CD4-positive, CD25-positive, alpha-beta regulatory T cell (primary cell): Measurements from ENCODE around the gene CXCR5. TPM values are rescaled to one million over a fixed set of nuclear protein-coding genes. Genes with fewer than 3 reads are reported as not detected.

ENCODE experiments used
- ATAC-seq, 2 donors: fragments of 150-1000 bp; cut with Tn5 transposase; one replicate each; pipeline ENCODE4 v1.10.0; 2021; ENCODE audit warnings: low read depth in 2 of 2, moderate number of reproducible peaks in 2 of 2, moderate library complexity in 1 of 2
- DNase-seq, 3 donors: peaks; one replicate each; pipeline versions ENCODE4 v3.0.0 to v3.0.0-alpha.2; 2012 to 2022; ENCODE audit warnings: mixed read lengths in 1 of 3
- H3K27ac ChIP-seq: one replicate; pipeline ENCODE4 v1.7.0; 2013; ENCODE audit warnings: mild to moderate bottlenecking, low read length; ENCODE audit not compliant: insufficient read depth, poor library complexity, severe bottlenecking
- H3K27me3 ChIP-seq: one replicate; pipeline ENCODE4 v1.7.0; 2013; ENCODE audit warnings: low read length; ENCODE audit not compliant: control insufficient read depth, insufficient read depth
- H3K36me3 ChIP-seq: one replicate; pipeline ENCODE4 v1.7.0; 2013; ENCODE audit warnings: mild to moderate bottlenecking, low read length, moderate library complexity; ENCODE audit not compliant: control insufficient read depth, insufficient read depth
- H3K4me1 ChIP-seq: 2 replicates; pipeline ENCODE4 v1.7.0; 2013; ENCODE audit warnings: mild to moderate bottlenecking, low read length; ENCODE audit not compliant: insufficient read depth, control insufficient read depth, poor library complexity, severe bottlenecking
- H3K4me3 ChIP-seq: one replicate; pipeline ENCODE4 v1.7.0; 2013; ENCODE audit warnings: low read depth, mild to moderate bottlenecking, low read length, moderate library complexity
- H3K9me3 ChIP-seq, 2 experiments: 1 replicate in 1 of 2; 2 replicates in 1 of 2; pipeline ENCODE4 v1.7.0; 2013; ENCODE audit warnings: low read length in 2 of 2, mild to moderate bottlenecking in 1 of 2, moderate library complexity in 1 of 2; ENCODE audit not compliant: control insufficient read depth in 2 of 2
- H3K27ac Mint-ChIP-seq, 3 donors: one replicate each; pipeline ENCODE4 v1.8.0; 2020 to 2022; ENCODE audit warnings: mild to moderate bottlenecking in 3 of 3, mixed read lengths in 3 of 3, moderate library complexity in 2 of 3
- H3K27me3 Mint-ChIP-seq: one replicate; pipeline ENCODE4 v1.8.0; 2022; ENCODE audit warnings: mild to moderate bottlenecking, mixed read lengths
- H3K36me3 Mint-ChIP-seq: one replicate; pipeline ENCODE4 v1.8.0; 2020; ENCODE audit warnings: mixed read lengths
- H3K4me1 Mint-ChIP-seq, 4 donors: one replicate each; pipeline ENCODE4 v1.8.0; 2020 to 2022; ENCODE audit warnings: mixed read lengths in 4 of 4, mild to moderate bottlenecking in 1 of 4
- H3K4me3 Mint-ChIP-seq, 4 donors: one replicate each; pipeline ENCODE4 v1.8.0; 2020 to 2022; ENCODE audit warnings: mild to moderate bottlenecking in 4 of 4, mixed read lengths in 4 of 4, moderate library complexity in 3 of 4
- H3K9me3 Mint-ChIP-seq, 7 donors: one replicate each; pipeline ENCODE4 v1.8.0; 2020 to 2022; ENCODE audit warnings: mixed read lengths in 7 of 7, mild to moderate bottlenecking in 3 of 7, moderate library complexity in 2 of 7
- polyA plus RNA-seq, 4 donors: library from polyadenylated mRNA; unstranded; fragments of 300-500 nt; fragmentation: Illumina TruSeq; gene quantifications; one replicate each; pipeline ENCODE4 v1.2.3, GENCODE V29; 2021
- total RNA-seq: library from RNA; stranded (reverse); gene quantifications from one replicate; pipeline ENCODE4 v1.2.3, GENCODE V29; 2022

Gene CXCR5
- total and polyA plus RNA-seq, 5 donors from 2014 or later, result 3.3 to 10.7 (median 4.8) TPM

DNA sequence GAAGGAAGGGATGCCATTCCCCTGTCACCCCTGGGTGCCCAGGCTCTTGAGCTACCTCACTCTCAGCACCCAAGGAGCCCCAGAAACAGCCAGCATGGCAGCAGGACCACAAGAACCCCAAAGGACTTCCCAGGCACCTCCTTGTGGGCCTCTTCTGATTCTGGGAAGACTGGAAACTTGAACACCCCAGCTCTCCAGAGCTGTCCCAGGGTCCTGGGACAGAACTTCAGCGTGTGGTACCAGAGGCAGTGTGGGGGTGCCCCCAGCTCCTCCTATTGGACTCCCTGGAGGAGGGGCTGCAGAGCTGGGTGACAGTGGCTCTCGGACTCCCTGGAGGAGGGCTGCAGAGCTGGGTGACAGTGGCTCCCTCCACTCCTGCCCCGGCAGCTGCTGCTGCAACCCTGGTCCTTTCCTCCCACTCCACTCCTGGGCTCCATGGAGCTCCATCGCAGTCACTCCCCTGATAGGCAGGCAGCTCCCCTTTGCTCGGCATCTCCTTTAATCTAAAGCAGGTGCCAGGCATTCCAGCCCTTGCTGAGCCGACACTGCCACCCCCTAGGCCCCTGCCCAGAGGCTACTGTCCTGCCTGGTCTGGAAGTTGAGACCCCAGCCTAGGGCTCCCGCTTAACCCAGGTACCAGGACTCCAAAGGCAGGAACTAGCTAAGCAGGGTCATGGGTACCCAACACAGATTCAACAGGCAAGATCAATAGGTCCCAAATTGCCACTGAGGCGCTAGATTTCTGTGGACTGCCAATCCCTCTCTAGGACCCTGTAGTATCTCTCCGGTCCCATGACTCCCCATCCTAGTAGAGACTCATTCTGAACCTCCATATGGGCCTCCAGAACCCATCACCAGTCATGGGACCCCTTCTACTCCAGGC is 39.3 kb downstream of the CXCR5 start:
- Mint-ChIP-seq H3K27ac (peak overlapping the region; percentile 94 to 98 (median 96)), H3K4me1 (peaks cover 0 to 60% (median 41%) of the 10 kb centered on the region in 4 donors), H3K36me3 (peaks cover 30% of the 10 kb centered on the region), H3K27me3 (peaks cover 14% of the 10 kb centered on the region), H3K9me3 (peaks cover 0 to 7% (median 0%) of the 10 kb centered on the region in 7 donors), H3K4me3 (peak overlapping the region; percentile 88 to 100 (median 98))
- no peaks in the 10 kb centered on the region for H3K36me3 ChIP-seq
- no peaks in the 10 kb centered on the region for H3K9me3 ChIP-seq
- DNase-seq (no peak), ATAC-seq (no peak)
- H3K4me1 ChIP-seq, result peaks cover 82% of the 10 kb centered on the region
- H3K27ac ChIP-seq, result peak overlapping the region; percentile 100
- H3K27me3 ChIP-seq, result no peaks in the 10 kb centered on the region
- peak overlapping the region; percentile 98 for H3K4me3 ChIP-seq

DNA sequence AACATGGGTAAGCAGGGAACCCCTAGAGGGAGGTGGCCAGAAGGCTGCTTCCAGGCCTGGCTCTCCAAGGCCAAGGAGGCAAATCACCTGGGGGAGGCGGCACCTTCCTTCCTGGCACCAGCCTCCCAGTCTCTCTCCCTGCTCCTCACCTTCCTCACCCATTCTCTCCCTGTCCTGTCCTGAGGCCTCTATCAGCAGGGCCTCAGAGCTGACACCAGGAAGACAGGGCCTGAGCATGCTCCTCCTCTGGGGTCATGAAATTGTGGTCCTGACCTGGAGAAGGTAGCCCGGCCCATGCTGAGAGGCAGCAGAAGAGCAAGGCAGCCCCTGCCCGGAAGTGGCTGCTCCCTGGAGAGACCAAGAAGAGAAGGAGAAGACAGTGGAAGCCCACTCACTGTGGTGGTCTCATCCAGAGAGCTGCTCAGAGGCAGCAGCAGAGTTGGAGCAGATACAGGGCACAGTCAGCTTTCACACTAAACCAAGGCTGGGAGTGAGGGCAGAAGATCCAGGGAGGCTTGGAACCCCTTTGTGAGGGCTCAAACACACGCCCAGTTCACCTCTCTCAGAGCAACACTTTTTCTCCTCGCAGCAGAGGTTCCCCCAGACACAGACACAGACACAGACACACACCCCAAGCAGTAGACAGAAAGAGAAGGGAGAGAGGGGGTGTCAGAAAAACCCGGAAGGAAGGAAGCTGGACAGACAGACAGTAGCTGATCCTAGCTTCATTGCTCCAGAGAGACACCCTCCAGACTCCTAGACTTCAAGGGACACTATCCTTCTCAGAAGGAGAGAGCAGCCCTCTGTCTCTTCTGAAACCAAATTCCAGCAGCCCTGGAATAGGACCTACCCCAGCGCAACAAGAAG is 40.3 kb downstream of the CXCR5 start:
- Histone ChIP-seq H3K4me3 (peak overlapping the region; percentile 98), H3K9me3 (no peaks in the 10 kb centered on the region), H3K36me3 (no peaks in the 10 kb centered on the region), H3K27me3 (no peaks in the 10 kb centered on the region), H3K4me1 (peaks cover 82% of the 10 kb centered on the region), H3K27ac (peak overlapping the region; percentile 100)
- H3K36me3 Mint-ChIP-seq, result peaks cover 30% of the 10 kb centered on the region
- H3K27ac Mint-ChIP-seq, result peak overlapping the region; percentile 94 to 98 (median 96)
- peaks cover 14% of the 10 kb centered on the region for H3K27me3 Mint-ChIP-seq
- H3K4me1 Mint-ChIP-seq, result peaks cover 0 to 58% (median 44%) of the 10 kb centered on the region in 4 donors
- ATAC-seq (no peak), DNase-seq (peak in 1 of 3 donors; percentile 48)
- H3K4me3 Mint-ChIP-seq, result peak overlapping the region; percentile 88 to 100 (median 98)
- peaks cover 0 to 7% (median 0%) of the 10 kb centered on the region in 7 donors for H3K9me3 Mint-ChIP-seq

DNA sequence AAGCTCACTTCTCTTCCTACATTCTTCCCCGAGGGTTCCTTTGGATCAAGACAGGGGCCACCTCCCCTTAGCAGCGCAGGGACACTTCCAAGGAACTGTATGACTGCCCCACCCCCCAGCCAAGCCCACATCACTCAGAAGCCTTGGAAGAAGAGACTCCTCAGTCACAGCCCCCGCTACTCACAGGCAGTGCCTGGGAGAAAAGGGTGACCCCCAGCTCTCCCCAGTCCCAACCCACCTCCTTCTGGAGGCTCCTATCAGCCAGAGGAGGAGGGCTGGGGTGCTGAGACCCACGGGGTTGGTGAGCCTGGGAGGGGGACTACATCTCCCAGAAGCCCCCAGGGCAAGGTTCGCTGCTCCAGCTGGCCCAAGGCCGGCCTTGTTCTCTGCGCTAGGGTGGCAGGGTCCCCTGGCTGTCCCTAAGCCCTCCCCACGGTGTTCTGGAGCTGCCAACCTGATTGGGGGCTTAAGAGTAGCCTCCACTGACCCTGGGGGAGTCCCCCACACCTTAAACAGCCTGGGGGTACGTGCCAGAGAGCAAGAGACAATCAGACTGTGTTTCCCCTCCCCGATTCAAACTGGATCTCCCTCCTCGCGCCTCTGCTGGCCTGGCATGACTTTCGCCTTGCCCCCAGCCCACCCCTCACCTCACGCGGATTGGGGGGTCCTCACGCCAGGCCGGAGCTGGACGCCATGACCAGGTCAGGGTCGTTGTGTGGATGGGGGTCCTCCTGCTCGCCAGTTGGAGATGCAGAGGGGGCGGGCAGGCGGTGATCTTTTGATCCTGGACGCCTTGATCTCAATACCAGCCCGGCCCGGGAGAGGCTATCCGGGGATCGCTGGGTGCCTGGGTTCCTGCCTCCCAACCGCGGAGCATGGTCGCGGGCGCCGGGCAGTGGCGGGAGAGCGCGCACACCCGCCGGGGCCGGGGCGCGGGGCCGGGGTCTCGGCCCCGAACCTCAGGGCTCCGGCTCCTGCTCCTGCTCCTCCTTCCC is 41.2 kb downstream of the CXCR5 start:
- ATAC-seq (no peak), DNase-seq (peak; percentile 46 to 64 (median 62))
- Mint-ChIP-seq H3K4me1 (peaks cover 0 to 49% (median 39%) of the 10 kb centered on the region in 4 donors), H3K4me3 (peak overlapping the region; percentile 88 to 100 (median 98)), H3K27ac (peak overlapping the region; percentile 94 to 98 (median 96)), H3K36me3 (peaks cover 24% of the 10 kb centered on the region), H3K27me3 (peaks cover 15% of the 10 kb centered on the region), H3K9me3 (peaks cover 0 to 7% (median 0%) of the 10 kb centered on the region in 7 donors)
- Histone ChIP-seq H3K9me3 (no peaks in the 10 kb centered on the region), H3K27ac (peak overlapping the region; percentile 100), H3K4me3 (peak overlapping the region; percentile 98), H3K27me3 (no peaks in the 10 kb centered on the region), H3K4me1 (peaks cover 74% of the 10 kb centered on the region), H3K36me3 (no peaks in the 10 kb centered on the region)

DNA sequence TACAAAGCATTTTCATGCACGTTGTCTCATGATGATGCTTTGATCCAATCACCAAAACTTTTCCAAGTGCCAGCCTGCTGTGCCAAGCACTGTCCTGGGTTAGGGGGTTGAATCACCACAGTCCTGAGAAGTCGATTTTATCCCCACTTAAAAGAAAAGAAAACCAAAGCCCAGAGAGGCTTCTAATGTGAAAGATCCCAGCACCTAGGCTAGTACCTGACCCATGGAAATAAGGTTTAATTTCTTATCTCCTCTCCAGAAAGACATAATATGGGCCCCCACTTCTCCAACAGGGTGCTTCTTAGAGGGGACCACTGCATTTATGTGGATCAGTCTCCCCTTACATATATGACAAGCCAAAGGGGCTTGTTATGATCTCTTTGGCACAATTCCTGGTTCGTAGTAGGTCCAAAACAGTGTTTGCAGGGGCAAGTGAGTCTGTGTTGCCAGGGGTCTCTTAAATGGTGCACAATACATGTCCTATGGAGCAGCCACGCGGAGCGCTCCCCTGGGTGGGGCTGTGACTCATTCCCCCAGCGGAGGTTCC is 43.9 kb downstream of the CXCR5 start:
- ATAC-seq, result no peak
- Mint-ChIP-seq H3K27ac (peak overlapping the region; percentile 99 to 100 (median 100)), H3K36me3 (peaks cover 16% of the 10 kb centered on the region), H3K4me3 (peak overlapping the region; percentile 88 to 97 (median 93)), H3K27me3 (peaks cover 20% of the 10 kb centered on the region), H3K9me3 (peaks cover 0 to 7% (median 0%) of the 10 kb centered on the region in 7 donors), H3K4me1 (peaks cover 0 to 49% (median 39%) of the 10 kb centered on the region in 4 donors)
- DNase-seq, result no peak
- Histone ChIP-seq H3K4me3 (peak overlapping the region; percentile 81), H3K9me3 (no peaks in the 10 kb centered on the region), H3K4me1 (peaks cover 62% of the 10 kb centered on the region), H3K27me3 (no peaks in the 10 kb centered on the region), H3K27ac (peak overlapping the region; percentile 100), H3K36me3 (no peaks in the 10 kb centered on the region)

DNA sequence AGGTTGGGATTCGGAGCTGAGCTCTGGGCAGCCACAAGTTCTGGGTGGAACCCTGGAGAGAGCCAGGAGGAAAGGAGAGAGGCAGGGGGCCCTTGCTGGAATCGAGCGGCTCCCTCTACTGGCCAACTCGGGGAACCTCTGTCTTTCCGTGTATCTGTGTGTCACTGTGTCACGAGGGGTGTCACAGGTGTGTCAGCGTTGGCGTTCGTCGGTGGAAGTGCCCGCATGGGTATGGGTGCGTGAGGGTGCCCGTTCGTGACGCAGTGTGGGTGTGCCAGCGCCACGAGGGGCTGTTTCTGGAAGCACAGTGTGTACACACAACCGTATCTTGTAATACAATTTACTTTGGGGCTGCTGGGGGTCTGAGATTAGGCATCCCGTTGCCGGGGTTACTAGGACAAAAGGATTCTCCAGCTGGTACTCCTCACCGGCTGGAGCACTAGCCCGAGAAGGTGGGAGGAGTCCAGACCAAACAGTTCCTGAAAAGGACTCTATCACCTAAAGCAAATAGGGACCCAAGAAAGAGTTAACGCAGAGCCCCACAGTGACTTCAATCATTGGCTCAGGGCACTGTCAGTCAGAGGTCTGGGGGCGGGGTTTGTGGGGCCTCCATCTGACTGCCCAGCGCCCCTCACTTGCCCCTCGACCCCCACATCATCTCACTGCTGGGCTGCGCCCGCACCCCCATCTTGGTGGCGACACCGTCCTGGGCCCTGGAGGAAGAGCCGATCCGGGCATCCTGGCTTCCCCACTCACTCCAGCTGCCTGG is 44.6 kb downstream of the CXCR5 start:
- Histone ChIP-seq H3K9me3 (no peaks in the 10 kb centered on the region), H3K4me3 (peak overlapping the region; percentile 81)
- peaks cover 0 to 50% (median 41%) of the 10 kb centered on the region in 4 donors for H3K4me1 Mint-ChIP-seq

DNA sequence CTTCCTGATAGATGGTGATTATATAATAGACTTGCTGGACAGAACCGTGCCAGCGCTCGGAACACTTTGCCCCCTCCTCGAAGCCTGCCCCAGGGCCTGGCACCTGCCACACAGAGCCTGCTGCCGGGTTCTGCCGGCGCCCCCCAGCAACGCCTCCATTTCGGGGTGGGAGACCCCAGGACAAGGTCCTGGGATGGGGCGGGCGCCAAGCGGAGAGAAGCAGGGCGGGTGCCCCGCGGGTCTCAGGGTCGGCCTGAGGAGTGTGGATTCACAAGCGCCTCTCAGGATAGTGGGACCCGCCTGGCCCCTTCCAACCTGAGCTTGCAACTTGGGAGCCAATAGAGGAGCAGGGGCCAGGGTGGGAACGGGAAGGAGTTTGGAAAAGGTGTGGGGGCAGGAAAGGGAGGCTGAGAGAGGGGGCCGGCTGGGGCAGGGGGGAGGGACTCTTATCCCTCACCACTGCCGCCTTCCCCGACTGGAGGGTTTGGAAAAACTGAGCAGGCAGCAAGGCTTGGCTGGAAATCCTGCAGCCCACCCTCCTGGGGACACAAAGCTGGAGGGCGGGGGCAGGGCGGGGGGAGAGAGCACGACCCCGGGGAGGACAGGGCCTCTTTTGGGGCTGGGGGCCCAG is 45.3 kb downstream of the CXCR5 start:
- Mint-ChIP-seq H3K9me3 (peaks cover 0 to 7% (median 0%) of the 10 kb centered on the region in 7 donors), H3K27me3 (peaks cover 20% of the 10 kb centered on the region), H3K27ac (peak overlapping the region; percentile 99 to 100 (median 100)), H3K36me3 (peaks cover 10% of the 10 kb centered on the region), H3K4me3 (peak overlapping the region; percentile 90 to 97 (median 93)), H3K4me1 (peaks cover 0 to 52% (median 40%) of the 10 kb centered on the region in 4 donors)
- H3K27me3 ChIP-seq, result no peaks in the 10 kb centered on the region
- peaks cover 49% of the 10 kb centered on the region for H3K4me1 ChIP-seq
- H3K36me3 ChIP-seq, result no peaks in the 10 kb centered on the region
- no peak for DNase-seq
- H3K9me3 ChIP-seq, result no peaks in the 10 kb centered on the region
- H3K27ac ChIP-seq, result peak overlapping the region; percentile 100
- H3K4me3 ChIP-seq, result peak overlapping the region; percentile 81
- peak; percentile 3 to 4 for ATAC-seq

More for the DNA sequence above, 44.6 kb downstream of the CXCR5 start:
- Histone ChIP-seq H3K27ac (peak overlapping the region; percentile 100), H3K36me3 (no peaks in the 10 kb centered on the region), H3K4me1 (peaks cover 56% of the 10 kb centered on the region), H3K27me3 (no peaks in the 10 kb centered on the region)
- peak; percentile 97 for DNase-seq
- H3K4me3 Mint-ChIP-seq, result peak overlapping the region; percentile 88 to 97 (median 93)
- peak; percentile 76 to 80 for ATAC-seq
- H3K27ac Mint-ChIP-seq, result peak overlapping the region; percentile 99 to 100 (median 100)
- peaks cover 20% of the 10 kb centered on the region for H3K27me3 Mint-ChIP-seq
- H3K36me3 Mint-ChIP-seq, result peaks cover 16% of the 10 kb centered on the region
- peaks cover 0 to 7% (median 0%) of the 10 kb centered on the region in 7 donors for H3K9me3 Mint-ChIP-seq
